ENCODE results near the gene CREBBP.

The CREBBP gene

GRCh38 chr16:3835089-3835602, 45.4 kb downstream of the CREBBP start:
- TF ChIP-seq, protein P1, sequence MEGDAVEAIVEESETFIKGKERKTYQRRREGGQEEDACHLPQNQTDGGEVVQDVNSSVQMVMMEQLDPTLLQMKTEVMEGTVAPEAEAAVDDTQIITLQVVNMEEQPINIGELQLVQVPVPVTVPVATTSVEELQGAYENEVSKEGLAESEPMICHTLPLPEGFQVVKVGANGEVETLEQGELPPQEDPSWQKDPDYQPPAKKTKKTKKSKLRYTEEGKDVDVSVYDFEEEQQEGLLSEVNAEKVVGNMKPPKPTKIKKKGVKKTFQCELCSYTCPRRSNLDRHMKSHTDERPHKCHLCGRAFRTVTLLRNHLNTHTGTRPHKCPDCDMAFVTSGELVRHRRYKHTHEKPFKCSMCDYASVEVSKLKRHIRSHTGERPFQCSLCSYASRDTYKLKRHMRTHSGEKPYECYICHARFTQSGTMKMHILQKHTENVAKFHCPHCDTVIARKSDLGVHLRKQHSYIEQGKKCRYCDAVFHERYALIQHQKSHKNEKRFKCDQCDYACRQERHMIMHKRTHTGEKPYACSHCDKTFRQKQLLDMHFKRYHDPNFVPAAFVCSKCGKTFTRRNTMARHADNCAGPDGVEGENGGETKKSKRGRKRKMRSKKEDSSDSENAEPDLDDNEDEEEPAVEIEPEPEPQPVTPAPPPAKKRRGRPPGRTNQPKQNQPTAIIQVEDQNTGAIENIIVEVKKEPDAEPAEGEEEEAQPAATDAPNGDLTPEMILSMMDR (IDR thresholded peaks at IDR 0.05): no peak
- H3K9me3 ChIP-seq: peaks cover 0 to 11% (median 10%) of the 10 kb centered on the region in 3 donors
- peaks cover 0 to 42% (median 10%) of the 10 kb centered on the region in 4 donors for H3K4me1 ChIP-seq
- no peak overlapping the region for H3K4me3 ChIP-seq
- H3K27me3 ChIP-seq: no peaks in the 10 kb centered on the region
- no peak overlapping the region for H3K27ac ChIP-seq
- H3K36me3 ChIP-seq: peaks cover 0 to 5% (median 0%) of the 10 kb centered on the region in 3 donors
- no peak for DNase-seq
- intact Hi-C loops (cut with DNase I; ENCODE audit: low total_unique reads): no loop called here

DNA sequence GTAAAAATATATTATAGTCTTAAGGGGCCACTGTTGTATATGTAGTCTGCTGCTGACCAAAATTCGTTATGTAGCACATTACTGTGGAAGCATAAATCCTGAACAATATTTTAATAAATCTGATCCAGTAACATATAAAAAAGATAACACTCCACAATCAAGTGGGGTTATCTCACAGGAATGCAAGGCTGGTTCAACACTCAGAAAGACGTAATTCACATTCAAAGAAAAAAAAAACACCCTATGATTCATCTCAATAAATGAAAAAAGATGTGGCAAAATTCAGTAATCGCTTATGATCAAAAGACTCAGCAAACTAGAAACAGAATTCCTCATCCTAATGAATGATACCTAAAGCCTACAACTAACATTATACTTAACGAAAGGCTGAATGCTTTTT, 47.8 kb downstream of the CREBBP start:
- intact Hi-C loops (cut with DNase I; ENCODE audit: low total_unique reads): no loop called here
- TF ChIP-seq, protein P1 (IDR thresholded peaks at IDR 0.05): no peak

DNA sequence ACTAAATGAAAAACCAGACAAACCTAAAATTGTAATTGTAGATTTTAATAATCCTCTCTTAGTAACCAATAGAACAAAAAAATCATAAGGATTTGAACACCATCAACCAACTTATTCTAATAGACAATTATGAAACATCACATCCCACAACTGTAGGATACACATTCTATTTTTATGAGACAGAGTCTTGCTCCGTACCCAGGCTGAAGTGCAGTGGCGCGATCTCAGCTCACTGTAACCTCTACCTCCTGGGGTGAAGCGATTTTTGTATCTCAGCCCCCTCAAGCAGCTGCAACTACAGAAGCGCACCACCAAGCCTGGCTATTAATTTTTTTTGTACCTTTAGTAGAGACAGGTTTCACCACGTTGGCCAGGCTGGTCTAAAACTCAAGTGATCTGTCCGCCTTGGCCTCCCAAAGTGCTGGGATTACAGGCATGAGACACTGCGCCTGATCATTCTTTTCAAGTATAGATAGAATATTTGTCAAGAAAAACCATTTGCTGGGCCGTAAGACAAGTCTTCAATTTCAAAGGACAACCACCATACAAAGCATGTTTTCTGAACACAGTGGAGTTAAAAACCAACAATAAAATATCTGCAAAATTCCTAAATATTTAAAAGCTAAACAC, 49.8 kb downstream of the CREBBP start:
- Histone ChIP-seq H3K4me3 (no peak overlapping the region), H3K27ac (no peak overlapping the region), H3K9me3 (peaks cover 0 to 11% (median 10%) of the 10 kb centered on the region in 3 donors), H3K4me1 (peaks cover 0 to 45% (median 0%) of the 10 kb centered on the region in 4 donors), H3K36me3 (peaks cover 0 to 8% (median 5%) of the 10 kb centered on the region in 3 donors), H3K27me3 (no peaks in the 10 kb centered on the region)
- intact Hi-C loops (cut with DNase I; ENCODE audit: low total_unique reads): no loop called here
- DNase-seq: no peak
- TF ChIP-seq, protein P1 (IDR thresholded peaks at IDR 0.05): no peak

More for the DNA sequence above, 47.8 kb downstream of the CREBBP start:
- no peak for DNase-seq
- Histone ChIP-seq H3K4me1 (peaks cover 0 to 40% (median under 1%) of the 10 kb centered on the region in 4 donors), H3K27ac (no peak overlapping the region), H3K9me3 (peaks cover 0 to 11% (median 10%) of the 10 kb centered on the region in 3 donors), H3K36me3 (peaks cover 0 to 5% (median 3%) of the 10 kb centered on the region in 3 donors), H3K27me3 (no peaks in the 10 kb centered on the region), H3K4me3 (no peak overlapping the region)

- no peak overlapping the region for H3K4me3 ChIP-seq
- peaks cover 0 to 11% (median 10%) of the 10 kb centered on the region in 3 donors for H3K9me3 ChIP-seq
- no peaks in the 10 kb centered on the region for H3K27me3 ChIP-seq
- no peak overlapping the region for H3K27ac ChIP-seq
- no peak for DNase-seq
- TF ChIP-seq, protein P1 (IDR thresholded peaks at IDR 0.05): no peak
- intact Hi-C loops (cut with DNase I; ENCODE audit: low total_unique reads): no loop called here
- H3K4me1 ChIP-seq: peaks cover 0 to 53% (median 4%) of the 10 kb centered on the region in 4 donors
- peaks cover 0 to 8% (median 5%) of the 10 kb centered on the region in 3 donors for H3K36me3 ChIP-seq
Measured at GRCh38 chr16:3829631-3830536, 50.6 kb downstream of the CREBBP start.

- intact Hi-C loops (cut with DNase I; ENCODE audit: low total_unique reads): no loop called here
Measured at GRCh38 chr16:3825940-3826339, 54.6 kb downstream of the CREBBP start.

More at GRCh38 chr16:3825940-3826339, 54.6 kb downstream of the CREBBP start:
- Histone ChIP-seq H3K9me3 (no peaks in the 10 kb centered on the region), H3K4me1 (peaks cover 0 to 89% (median 35%) of the 10 kb centered on the region in 4 donors), H3K4me3 (no peak overlapping the region), H3K36me3 (peaks cover 0 to 8% (median 0%) of the 10 kb centered on the region in 3 donors), H3K27me3 (no peaks in the 10 kb centered on the region), H3K27ac (no peak overlapping the region)
- DNase-seq: no peak
- TF ChIP-seq, protein P1 (IDR thresholded peaks at IDR 0.05): no peak
